HEK293 (cell line): Measurements from ENCODE around the gene TCEANC2.
A peak's percentile ranks its signal among the peaks of the same experiment; 100 is the strongest.

Experiments
- CTCF ChIA-PET: fragments of 350-600 bp; formaldehyde crosslinking; extraction: SDS; loops from one replicate; lab custom pipeline; 2021; ENCODE audit warnings: antibody characterized with exemption; lab: Yijun Ruan, JAX
- POLR2A ChIA-PET: fragments of 300-600 bp; formaldehyde crosslinking; extraction: SDS; loops from one replicate; lab custom pipeline; 2020; ENCODE audit warnings: antibody characterized with exemption, inconsistent platforms; lab: Yijun Ruan, JAX
- H3K27ac ChIP-seq: fragments of 200-500 bp; sonication (Bioruptor generic); 2 replicates; pipeline ENCODE4 v1.5.1; 2014; ENCODE audit warnings: low read depth, low read length, control low read depth, inconsistent platforms; ENCODE audit errors: extremely low read depth
- H3K36me3 ChIP-seq, 2 experiments: fragments of 200-500 bp in 1 of 2; sonication (Bioruptor generic) in 1 of 2; 1 replicate in 1 of 2; 2 replicates in 1 of 2; pipeline ENCODE4 v1.5.1; 2014 to 2017; ENCODE audit warnings: inconsistent platforms in 2 of 2, low read length in 2 of 2; ENCODE audit not compliant: control insufficient read depth in 2 of 2, insufficient read depth in 1 of 2
- H3K4me1 ChIP-seq: fragments of 200-500 bp; sonication (Bioruptor generic); 2 replicates; pipeline ENCODE4 v1.5.1; 2014; ENCODE audit warnings: mild to moderate bottlenecking, low read length, inconsistent platforms; ENCODE audit not compliant: control insufficient read depth, insufficient read depth
- H3K4me3 ChIP-seq: 2 replicates; pipeline ENCODE4 v1.5.1; 2011; ENCODE audit warnings: low read depth, mild to moderate bottlenecking, control low read depth, low read length, moderate library complexity
- H3K9me3 ChIP-seq: fragments of 200-500 bp; sonication (Bioruptor generic); 2 replicates; pipeline ENCODE4 v1.5.1; 2014; ENCODE audit warnings: low read depth, low read length, inconsistent platforms; ENCODE audit not compliant: control insufficient read depth, insufficient read depth
- AEBP2 ChIP-seq: fragments of 450-650 bp; formaldehyde crosslinking; IDR thresholded peaks from 2 replicates; pipeline ENCODE4 v1.5.1; 2016; ENCODE audit warnings: missing biosample characterization, missing genetic modification characterization, borderline replicate concordance
- HOXD13 ChIP-seq: sonication (generic); formaldehyde crosslinking; IDR thresholded peaks from 2 replicates; pipeline ENCODE4 v1.8.0; 2022; ENCODE audit warnings: missing genetic modification reagents, borderline replicate concordance
- MEIS1 ChIP-seq: sonication (generic); formaldehyde crosslinking; IDR thresholded peaks from 2 replicates; pipeline ENCODE4 v1.8.1; 2022; ENCODE audit warnings: missing genetic modification reagents, mild to moderate bottlenecking, borderline replicate concordance
- REST ChIP-seq: fragments of 450-650 bp; formaldehyde crosslinking; IDR thresholded peaks from 2 replicates; pipeline ENCODE4 v1.5.1; 2016; ENCODE audit warnings: missing biosample characterization, missing genetic modification characterization
- TCF7L2 ChIP-seq: IDR thresholded peaks from 2 replicates; pipeline ENCODE4 v1.6.1; 2011; ENCODE audit warnings: low read depth, mild to moderate bottlenecking, inconsistent platforms, low read length, moderate library complexity, borderline replicate concordance
- YY2 ChIP-seq: fragments of 450-650 bp; formaldehyde crosslinking; IDR thresholded peaks from 2 replicates; pipeline ENCODE4 v1.5.1; 2016; ENCODE audit warnings: missing biosample characterization, missing genetic modification characterization
- ZNF10 ChIP-seq: fragments of 450-650 bp; formaldehyde crosslinking; IDR thresholded peaks from 2 replicates; pipeline ENCODE4 v1.5.1; 2017; ENCODE audit warnings: missing biosample characterization, missing genetic modification characterization
- ZNF157 ChIP-seq: fragments of 450-650 bp; formaldehyde crosslinking; IDR thresholded peaks from 2 replicates; pipeline ENCODE4 v1.5.1; 2016; ENCODE audit warnings: missing biosample characterization, missing genetic modification characterization
- ZNF266 ChIP-seq: fragments of 450-650 bp; formaldehyde crosslinking; IDR thresholded peaks from 2 replicates; pipeline ENCODE4 v1.5.1; 2016; ENCODE audit warnings: missing biosample characterization, missing genetic modification characterization, low read depth
- ZNF513 ChIP-seq: fragments of 450-650 bp; IDR thresholded peaks from 2 replicates; pipeline ENCODE4 v1.5.1; 2018; ENCODE audit warnings: missing biosample characterization, missing genetic modification characterization
- ZNF530 ChIP-seq: fragments of 450-650 bp; formaldehyde crosslinking; IDR thresholded peaks from 2 replicates; pipeline ENCODE4 v1.5.1; 2016; ENCODE audit warnings: low read depth, missing biosample characterization, missing genetic modification characterization
- ZNF571 ChIP-seq: fragments of 450-650 bp; formaldehyde crosslinking; IDR thresholded peaks from 2 replicates; pipeline ENCODE4 v1.5.0; 2017; ENCODE audit warnings: missing biosample characterization, missing genetic modification characterization
- ZNF596 ChIP-seq: fragments of 450-650 bp; IDR thresholded peaks from 2 replicates; pipeline ENCODE4 v1.5.0; 2018; ENCODE audit warnings: missing biosample characterization, mild to moderate bottlenecking, missing genetic modification characterization, moderate library complexity
- ZNF747 ChIP-seq: fragments of 450-650 bp; formaldehyde crosslinking; IDR thresholded peaks from 2 replicates; pipeline ENCODE4 v1.5.1; 2016; ENCODE audit warnings: missing biosample characterization, missing genetic modification characterization
- ZNF776 ChIP-seq: fragments of 450-650 bp; formaldehyde crosslinking; IDR thresholded peaks from 2 replicates; pipeline ENCODE4 v1.5.0; 2017; ENCODE audit warnings: missing biosample characterization, missing genetic modification characterization, borderline replicate concordance
- ZNF791 ChIP-seq: fragments of 450-650 bp; formaldehyde crosslinking; IDR thresholded peaks from 2 replicates; pipeline ENCODE4 v1.5.1; 2016; ENCODE audit warnings: missing biosample characterization, missing genetic modification characterization
- ZNF843 ChIP-seq: fragments of 450-650 bp; formaldehyde crosslinking; IDR thresholded peaks from 2 replicates; pipeline ENCODE4 v1.5.1; 2016; ENCODE audit warnings: missing biosample characterization, missing genetic modification characterization
- ZSCAN30 ChIP-seq: fragments of 450-650 bp; IDR thresholded peaks from 2 replicates; pipeline ENCODE4 v1.5.1; 2018; ENCODE audit warnings: missing biosample characterization, mild to moderate bottlenecking, missing genetic modification characterization, moderate library complexity

TCEANC2 gene

GRCh38 chr1:54010415-54011117 lies 42.8 kb upstream of the TCEANC2 start:
- no peaks in the 10 kb centered on the region for H3K4me1 ChIP-seq
- no peaks in the 10 kb centered on the region for H3K36me3 ChIP-seq
- ChIA-PET CTCF (no interaction called here), POLR2A (no interaction called here)
- no peak overlapping the region for H3K27ac ChIP-seq
- H3K4me3 ChIP-seq, result no peak overlapping the region
- no peak for TF ChIP-seq YY2
- no peak for TF ChIP-seq TCF7L2
- TF ChIP-seq ZNF266 (tag by site-specific recombination), result no peak
- peak; percentile 75 for TF ChIP-seq REST (tag by site-specific recombination)
- no peaks in the 10 kb centered on the region for H3K9me3 ChIP-seq

- POLR2A ChIA-PET, result no interaction called here
- H3K4me1 ChIP-seq, result peaks cover 3% of the 10 kb centered on the region
- no peak overlapping the region for H3K4me3 ChIP-seq
- H3K36me3 ChIP-seq, result no peaks in the 10 kb centered on the region
- TF ChIP-seq ZNF776 (no peak), ZNF10 (tag by site-specific recombination) (no peak), ZNF513 (tag by site-specific recombination) (no peak), ZNF157 (tag by site-specific recombination) (no peak), ZSCAN30 (tag by site-specific recombination) (no peak), ZNF530 (tag by site-specific recombination) (no peak), YY2 (no peak), MEIS1 (CRISPR knock-in tag) (no peak), HOXD13 (CRISPR knock-in tag) (no peak), ZNF571 (tag by site-specific recombination) (no peak), AEBP2 (tag by site-specific recombination) (no peak), ZNF791 (tag by site-specific recombination) (no peak), ZNF843 (tag by site-specific recombination) (no peak), ZNF596 (tag by site-specific recombination) (no peak), ZNF747 (no peak)
- TF ChIP-seq, all 188 proteins: peak for 0
- H3K27ac ChIP-seq, result no peak overlapping the region
- no peaks in the 10 kb centered on the region for H3K9me3 ChIP-seq
- CTCF ChIA-PET, result interaction anchor here (0.6 kb wide), 1 partner anchor 52 kb away, joined by 3 read pairs; no protein-coding TSS in a partner anchor
Measured at GRCh38 chr1:54011316-54012007, 41.9 kb upstream of the TCEANC2 start.
